GM23338 (cell line): ENCODE measurements around the gene WWOX.

Experiments
- CREB1 ChIP-seq: fragments of 250-450 bp; sonication (Bioruptor Pico); IDR thresholded peaks from 2 replicates; pipeline ENCODE4 v1.5.0; 2020; ENCODE audit warnings: low read depth, mild to moderate bottlenecking, moderate library complexity
- EZH2 ChIP-seq: fragments of 200-600 bp; sonication (generic); IDR thresholded peaks from one replicate; pipeline ENCODE4 v1.8.0; 2017; ENCODE audit warnings: antibody characterized with exemption, mild to moderate bottlenecking, low read depth; ENCODE audit not compliant: unreplicated experiment
- EZH2phosphoT487 ChIP-seq: fragments of 200-600 bp; sonication (generic); IDR thresholded peaks from one replicate; pipeline ENCODE4 v1.8.1; 2018; ENCODE audit warnings: antibody characterized with exemption; ENCODE audit not compliant: unreplicated experiment
- JUNB ChIP-seq: IDR thresholded peaks from one replicate; pipeline ENCODE4 v1.6.1; 2016; ENCODE audit warnings: antibody characterized with exemption; ENCODE audit not compliant: unreplicated experiment
- NANOG ChIP-seq: IDR thresholded peaks from 2 replicates; pipeline ENCODE4 v1.6.1; 2016; ENCODE audit warnings: antibody characterized with exemption, borderline replicate concordance
- POLR2AphosphoS5 ChIP-seq: IDR thresholded peaks from 2 replicates; pipeline ENCODE4 v1.6.1; 2016; ENCODE audit warnings: antibody characterized with exemption, low read depth
- REST ChIP-seq: IDR thresholded peaks from one replicate; pipeline ENCODE4 v1.6.1; 2018; ENCODE audit warnings: antibody characterized with exemption; ENCODE audit not compliant: unreplicated experiment
- TF ChIP-seq, protein P1 (sequence below), 2 experiments: fragments of 200-600 bp in 1 of 2; sonication (generic) in 1 of 2; conservative IDR thresholded peaks; 2 replicates each; pipeline versions ENCODE4 v1.5.1 to v1.6.1; 2016 to 2017; ENCODE audit warnings: antibody characterized with exemption in 2 of 2, low read depth in 2 of 2, mild to moderate bottlenecking in 2 of 2, moderate library complexity in 1 of 2
- TF ChIP-seq, protein P2 (sequence below): IDR thresholded peaks from 2 replicates; pipeline ENCODE4 v1.6.1; 2016; ENCODE audit warnings: antibody characterized with exemption

DNA sequence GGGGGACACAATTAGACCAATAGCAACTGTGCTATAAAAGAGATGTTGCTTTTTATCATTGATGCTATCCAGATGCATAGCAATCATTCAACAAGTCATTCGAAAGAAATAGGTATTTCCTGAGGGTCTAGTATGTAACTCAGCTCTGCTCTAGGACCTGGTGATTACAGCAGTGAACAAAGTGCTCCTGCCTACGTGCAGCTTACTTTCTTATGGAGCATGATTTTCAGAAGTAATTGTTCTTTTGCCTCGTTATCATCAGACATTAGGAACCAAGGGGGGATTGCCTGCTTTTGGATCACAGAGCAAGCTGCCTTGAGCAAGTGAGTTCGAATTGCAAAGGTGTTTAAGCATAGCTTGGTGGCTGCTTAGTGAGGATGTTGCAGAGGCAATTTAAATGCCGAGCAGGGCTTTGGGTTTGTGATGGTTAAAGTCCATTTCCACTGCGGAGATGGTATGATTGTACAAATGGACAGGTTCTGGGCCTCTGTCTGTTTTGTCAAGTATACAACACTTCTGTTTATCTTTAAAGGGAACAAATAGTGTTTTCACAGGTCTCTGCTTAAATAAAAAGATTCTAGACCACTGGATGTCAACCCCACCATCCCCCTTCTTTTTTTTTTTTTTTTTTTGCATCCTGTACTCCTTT lies 41.5 kb downstream of the WWOX start:
- TF ChIP-seq POLR2AphosphoS5 (no peak), EZH2phosphoT487 (no peak), EZH2 (no peak), JUNB (no peak), CREB1 (no peak), NANOG (no peak), REST (no peak)
- TF ChIP-seq, protein P1, sequence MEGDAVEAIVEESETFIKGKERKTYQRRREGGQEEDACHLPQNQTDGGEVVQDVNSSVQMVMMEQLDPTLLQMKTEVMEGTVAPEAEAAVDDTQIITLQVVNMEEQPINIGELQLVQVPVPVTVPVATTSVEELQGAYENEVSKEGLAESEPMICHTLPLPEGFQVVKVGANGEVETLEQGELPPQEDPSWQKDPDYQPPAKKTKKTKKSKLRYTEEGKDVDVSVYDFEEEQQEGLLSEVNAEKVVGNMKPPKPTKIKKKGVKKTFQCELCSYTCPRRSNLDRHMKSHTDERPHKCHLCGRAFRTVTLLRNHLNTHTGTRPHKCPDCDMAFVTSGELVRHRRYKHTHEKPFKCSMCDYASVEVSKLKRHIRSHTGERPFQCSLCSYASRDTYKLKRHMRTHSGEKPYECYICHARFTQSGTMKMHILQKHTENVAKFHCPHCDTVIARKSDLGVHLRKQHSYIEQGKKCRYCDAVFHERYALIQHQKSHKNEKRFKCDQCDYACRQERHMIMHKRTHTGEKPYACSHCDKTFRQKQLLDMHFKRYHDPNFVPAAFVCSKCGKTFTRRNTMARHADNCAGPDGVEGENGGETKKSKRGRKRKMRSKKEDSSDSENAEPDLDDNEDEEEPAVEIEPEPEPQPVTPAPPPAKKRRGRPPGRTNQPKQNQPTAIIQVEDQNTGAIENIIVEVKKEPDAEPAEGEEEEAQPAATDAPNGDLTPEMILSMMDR (conservative IDR thresholded peaks at IDR 0.05; ENCODE audit: low read depth in 2 of 2) = no peak
- TF ChIP-seq, protein P2, sequence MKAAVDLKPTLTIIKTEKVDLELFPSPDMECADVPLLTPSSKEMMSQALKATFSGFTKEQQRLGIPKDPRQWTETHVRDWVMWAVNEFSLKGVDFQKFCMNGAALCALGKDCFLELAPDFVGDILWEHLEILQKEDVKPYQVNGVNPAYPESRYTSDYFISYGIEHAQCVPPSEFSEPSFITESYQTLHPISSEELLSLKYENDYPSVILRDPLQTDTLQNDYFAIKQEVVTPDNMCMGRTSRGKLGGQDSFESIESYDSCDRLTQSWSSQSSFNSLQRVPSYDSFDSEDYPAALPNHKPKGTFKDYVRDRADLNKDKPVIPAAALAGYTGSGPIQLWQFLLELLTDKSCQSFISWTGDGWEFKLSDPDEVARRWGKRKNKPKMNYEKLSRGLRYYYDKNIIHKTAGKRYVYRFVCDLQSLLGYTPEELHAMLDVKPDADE = no peak
